Measurements from ENCODE around the gene DOK3. TPM values are rescaled to one million over a fixed set of nuclear protein-coding genes. Genes with fewer than 3 reads are reported as not detected.

DOK3 gene
- polyA plus RNA-seq, 4 donors = 3.9 to 7.1 (median 4.3) TPM

DNA sequence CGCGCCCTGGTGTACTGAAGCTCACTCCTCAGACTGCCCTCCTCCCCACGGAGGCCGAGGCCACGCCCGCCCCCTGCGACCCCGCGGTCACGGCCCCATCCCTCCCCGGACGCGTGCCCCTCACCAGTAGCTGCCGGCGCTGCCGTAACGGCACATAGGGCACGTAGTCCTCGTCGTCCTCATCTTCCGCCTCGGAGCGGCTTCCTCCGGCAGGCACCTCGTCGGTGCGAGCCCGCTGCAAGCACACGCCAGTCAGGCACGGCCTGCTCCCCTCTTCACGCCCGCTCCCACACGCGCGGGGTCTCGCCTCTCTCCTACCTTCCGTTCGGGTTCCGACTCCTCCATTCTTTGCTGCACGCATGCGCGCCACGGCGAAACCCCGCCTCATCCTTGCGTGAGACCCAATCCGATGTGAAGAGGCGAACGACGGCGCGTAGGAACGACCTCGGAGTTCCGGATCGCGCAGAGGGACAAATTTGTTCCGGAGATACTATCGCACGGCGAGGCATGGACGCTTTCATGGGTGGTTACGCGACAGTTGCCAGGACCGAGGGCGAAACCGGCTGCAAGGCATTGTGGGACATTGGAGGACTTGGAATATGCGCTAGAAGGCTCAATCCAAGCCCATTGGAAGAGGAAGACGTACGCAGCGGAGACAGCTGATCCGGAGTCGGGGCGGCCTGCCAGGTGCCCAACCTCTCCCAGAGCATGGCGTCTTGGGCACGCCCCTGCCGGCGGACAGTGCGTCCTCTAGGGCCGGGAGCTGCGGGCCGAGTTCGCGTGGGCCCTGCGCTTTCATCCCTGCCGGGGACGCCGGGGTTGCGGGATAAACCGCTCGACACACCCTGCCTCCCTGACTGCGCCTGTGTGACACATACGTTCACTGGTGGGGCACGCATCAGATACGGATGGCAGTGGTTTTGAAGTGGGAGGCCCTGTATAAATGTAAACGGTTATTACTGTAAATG is 7.3 kb upstream of the DOK3 start, which contains the start of gene DDX41:
Gene DDX41, minus strand, starts transcription at position 361 of the 968 bp plus-strand sequence. Its CDS starts 16 bp downstream, at position 345.
- DNase-seq (ENCODE audit: low read depth in 4 of 4, low spot score in 3 of 4) = peak; percentile 95 to 98 (median 97)

DNA sequence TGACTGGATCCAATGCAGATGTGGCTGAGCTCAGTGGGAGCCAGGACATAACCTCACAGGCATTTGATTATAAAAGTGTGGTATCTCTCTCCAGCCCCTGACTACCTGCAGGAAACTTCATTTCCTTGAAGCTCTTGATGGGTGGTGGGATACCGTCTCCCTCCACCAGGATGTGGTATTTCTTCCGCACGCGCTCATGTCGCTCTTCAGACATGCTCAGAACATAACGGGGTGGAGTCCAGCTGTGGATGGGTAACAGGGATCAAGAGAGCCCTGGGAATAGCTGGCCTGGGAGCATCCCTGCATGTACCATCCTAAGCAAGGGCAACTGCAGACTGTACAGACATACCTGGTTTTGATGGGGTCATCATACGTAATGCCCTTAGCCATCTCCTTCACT is 6.0 kb upstream of the DOK3 start:
- no peak for DNase-seq (ENCODE audit: low read depth in 4 of 4, low spot score in 3 of 4)

DNA sequence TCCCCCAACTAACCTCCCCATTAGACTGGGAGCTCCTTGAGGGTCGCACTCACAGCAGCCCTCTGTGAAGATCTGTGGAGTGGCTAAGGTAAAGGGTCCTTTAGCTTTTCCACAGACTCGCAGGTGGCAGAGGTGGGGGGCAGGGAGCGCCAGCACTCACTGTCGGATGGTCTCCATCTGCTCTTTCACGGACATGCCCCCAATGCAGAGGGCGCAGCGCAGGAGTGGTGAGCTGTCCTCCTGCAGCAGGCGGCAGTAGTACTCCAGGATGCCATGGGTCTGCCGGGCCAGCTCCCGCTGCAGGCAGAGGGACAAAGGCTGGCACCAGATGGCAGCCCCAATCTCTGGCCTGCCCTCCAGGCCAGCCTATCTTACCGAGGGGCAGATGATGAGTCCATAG is 4.9 kb upstream of the DOK3 start:
- no peak for DNase-seq (ENCODE audit: low read depth in 4 of 4, low spot score in 3 of 4)

DNA sequence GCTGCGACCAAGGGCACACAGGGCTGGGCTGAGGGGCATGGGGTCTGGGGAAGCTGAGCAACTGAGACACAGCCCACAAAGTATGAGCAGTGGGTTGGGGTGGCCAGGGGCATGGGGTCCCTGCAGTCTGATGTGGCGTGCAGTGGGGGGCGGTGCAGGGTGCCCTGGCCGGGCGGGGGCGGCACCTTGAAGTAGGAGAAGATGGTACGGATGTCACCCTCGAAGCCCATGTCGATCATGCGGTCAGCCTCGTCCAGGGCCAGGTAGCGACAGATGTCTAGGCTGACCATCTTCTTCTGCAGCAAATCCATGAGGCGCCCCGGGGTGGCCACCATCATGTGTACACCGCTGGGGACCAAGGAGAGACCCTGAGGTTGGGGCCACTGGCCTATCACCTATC is 3.9 kb upstream of the DOK3 start:
- no peak for DNase-seq (ENCODE audit: low read depth in 4 of 4, low spot score in 3 of 4)

DNA sequence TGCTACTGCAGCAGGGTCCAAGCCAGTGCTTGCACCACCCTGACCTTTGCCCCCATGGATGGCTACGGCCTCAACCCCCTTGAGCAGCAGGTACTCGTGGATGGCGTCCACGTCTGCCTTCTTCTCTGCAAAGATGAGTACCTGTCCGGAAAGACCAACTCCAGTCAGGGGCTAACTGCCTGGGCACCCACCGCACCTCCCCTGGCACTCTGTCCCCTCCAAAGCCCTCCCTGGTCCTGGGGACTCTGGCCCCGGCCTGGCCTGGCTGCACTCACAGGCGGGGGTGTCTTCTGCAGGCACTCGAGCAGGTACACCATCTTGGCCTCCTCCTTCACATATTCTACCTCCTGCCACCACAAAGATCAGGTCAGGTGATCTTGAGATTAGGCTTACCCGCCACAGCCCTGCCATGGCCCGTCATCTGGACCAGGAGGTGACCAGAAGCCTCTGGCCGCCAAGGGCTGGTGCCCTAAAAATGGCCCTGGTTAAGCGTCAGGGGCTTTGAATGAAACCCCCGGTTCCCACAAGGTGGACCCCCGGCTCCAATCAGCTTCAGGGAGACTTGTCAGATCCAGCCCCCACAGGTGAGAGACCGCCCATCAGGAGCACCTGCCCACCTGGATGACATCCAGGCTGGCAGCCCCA is 3.2 kb upstream of the DOK3 start:
- no peak for DNase-seq (ENCODE audit: low read depth in 4 of 4, low spot score in 3 of 4)

DNA sequence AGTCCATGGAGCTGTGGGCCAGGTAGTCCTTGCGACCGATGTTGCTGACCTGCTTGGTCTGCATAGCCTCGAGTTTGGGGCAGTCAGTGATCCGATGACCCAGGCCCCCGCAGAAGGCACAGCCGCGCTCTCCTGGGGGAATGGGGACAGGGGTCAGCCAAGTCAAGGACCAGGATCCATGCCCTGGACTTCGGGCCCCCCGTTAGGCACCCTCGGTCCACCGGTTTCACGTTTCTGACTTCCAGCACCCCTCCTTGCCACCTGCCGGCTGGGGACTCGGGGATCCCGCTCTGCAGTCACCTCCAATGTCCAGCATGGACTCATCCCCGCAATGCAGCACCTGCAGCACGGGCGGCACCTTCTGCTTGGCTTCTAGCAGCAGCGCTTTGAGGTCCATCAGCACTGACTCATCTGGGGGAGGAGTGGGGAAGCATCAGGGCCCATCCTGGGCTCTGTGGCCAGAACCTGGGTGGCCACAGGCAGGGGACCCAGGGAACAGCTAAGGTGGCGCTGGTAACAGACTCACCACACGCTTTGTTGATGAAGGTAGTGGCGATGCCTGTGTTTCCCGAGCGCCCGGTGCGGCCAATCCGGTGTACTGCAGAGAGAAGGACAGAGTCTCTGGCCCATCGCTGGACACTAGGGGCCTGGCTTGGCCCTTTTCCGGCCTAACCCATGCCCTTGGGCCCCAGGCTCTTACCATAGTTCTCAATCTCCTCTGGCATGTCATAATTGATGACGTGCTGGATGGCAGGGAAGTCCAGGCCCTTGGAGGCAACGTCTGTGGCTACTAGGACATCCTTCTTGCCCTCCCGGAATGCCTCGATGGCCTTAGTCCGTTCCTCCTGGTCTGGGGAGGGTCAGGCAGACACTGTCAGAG is 2.4 kb upstream of the DOK3 start:
- no peak for DNase-seq (ENCODE audit: low read depth in 4 of 4, low spot score in 3 of 4)

DNA sequence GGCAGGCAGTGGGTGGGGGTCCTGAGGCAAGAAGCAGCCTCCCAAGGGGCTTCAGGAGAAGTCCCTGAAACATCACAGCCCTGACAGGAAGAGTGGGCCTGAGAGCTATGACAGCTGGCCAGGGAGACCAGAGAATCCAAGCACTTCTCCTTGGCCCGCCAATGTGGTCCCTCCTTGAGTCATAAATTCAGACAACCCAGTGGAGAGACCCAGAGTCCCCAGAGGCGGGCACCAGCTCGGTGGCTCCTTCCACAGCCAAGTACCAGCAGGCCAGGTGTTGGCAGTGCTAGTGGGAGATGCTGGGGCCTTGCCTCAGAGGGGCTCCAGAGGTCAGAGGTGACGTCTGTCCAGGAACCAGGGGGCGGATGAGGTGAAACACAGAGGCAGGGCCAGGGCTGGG is 1.6 kb upstream of the DOK3 start:
- no peak for DNase-seq (ENCODE audit: low read depth in 4 of 4, low spot score in 3 of 4)

DNA sequence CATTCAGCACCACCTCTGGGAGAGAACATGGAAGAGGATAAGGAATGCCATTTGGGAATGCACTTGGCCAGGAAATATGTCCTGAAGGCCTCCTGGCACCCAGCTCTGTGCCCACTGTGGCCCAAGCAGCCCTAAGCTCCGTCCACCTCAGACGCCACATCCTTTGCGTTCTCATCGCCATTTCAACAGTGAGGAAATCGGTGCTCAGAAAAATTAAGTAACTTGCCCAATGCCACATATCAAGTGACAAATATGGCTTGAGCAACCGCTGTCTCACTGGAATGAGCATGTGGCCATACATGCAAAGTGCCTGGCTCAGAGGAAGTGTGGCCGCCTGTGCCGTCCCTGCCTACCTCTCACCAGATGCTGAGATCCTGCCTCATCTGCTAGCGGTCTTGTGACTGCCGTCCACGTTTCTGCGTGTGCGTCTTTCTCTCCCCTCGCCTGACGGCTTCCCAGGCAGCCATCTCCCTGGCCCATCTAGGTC is 984 bp upstream of the DOK3 start:
- no peak for DNase-seq (ENCODE audit: low read depth in 4 of 4, low spot score in 3 of 4)

DNA sequence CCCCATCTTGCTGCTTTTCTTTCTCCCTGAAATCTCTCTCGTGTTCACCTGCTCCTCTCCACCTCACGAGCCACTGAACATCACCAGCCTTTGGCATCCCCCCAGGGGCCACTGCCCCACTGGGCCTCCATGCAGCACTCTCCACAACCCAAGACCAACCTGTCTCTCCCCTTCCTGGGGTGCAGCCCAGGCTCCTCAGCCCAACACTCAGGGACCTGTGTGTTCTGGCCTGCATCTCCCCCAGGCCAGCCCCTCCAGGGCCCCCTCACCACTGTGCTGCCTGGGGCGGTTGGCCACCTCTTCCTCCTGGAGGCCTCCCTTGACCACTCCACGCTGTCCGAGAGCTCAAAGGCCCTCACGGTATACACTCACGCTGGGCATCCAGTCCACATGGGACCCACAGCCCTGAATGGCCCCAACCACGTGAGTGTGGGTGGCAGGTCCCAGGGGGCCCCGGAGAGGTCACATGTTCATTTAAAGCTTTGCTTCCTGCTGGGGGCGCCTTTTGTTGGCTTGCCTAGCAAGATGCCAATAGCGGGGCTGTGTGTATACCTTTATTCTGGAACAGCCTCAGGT is 453 bp upstream of the DOK3 start:
- no peak for DNase-seq (ENCODE audit: low read depth in 4 of 4, low spot score in 3 of 4)

DNA sequence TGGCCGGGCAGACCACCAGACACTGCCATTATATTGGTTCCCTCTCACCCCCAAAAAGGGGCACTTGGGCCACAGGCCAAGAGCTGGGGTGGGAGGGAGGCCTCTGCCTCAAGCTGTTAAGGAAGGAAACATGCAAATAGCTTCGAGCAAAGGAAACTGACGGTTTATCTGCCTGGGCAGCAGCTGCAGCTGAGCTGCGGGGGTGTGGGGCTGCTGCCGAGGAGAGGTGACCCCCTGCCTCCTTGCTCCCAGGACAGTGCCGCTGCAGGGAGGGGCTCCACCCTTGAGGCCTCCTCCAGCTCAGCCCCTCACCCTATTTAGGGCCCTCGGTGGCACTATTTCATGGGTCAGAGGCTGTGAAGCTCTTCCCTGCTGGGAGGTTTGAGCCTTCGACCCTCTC is 789 bp downstream of the DOK3 start:
- DNase-seq (ENCODE audit: low read depth in 4 of 4, low spot score in 3 of 4) = no peak

DNA sequence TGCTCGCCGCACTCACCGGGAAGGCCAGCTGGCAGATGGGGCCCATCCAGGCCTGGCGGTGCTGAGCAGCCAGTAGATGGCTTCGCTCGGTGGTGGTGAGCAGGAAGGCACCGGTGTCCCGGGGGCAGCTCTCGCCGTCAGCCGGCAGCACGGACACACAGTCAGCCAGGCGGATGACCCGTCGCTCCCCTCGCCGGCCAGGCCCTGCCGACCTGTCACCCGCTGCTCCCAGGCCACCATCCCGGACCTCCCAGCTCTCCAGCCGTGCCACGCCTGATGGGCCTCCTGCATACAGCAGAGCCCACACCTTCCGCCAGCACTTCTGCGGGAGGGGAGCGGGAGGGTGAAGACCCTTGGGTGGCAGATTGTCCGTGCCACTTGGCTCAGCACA is 1.4 kb downstream of the DOK3 start:
- no peak for DNase-seq (ENCODE audit: low read depth in 4 of 4, low spot score in 3 of 4)

DNA sequence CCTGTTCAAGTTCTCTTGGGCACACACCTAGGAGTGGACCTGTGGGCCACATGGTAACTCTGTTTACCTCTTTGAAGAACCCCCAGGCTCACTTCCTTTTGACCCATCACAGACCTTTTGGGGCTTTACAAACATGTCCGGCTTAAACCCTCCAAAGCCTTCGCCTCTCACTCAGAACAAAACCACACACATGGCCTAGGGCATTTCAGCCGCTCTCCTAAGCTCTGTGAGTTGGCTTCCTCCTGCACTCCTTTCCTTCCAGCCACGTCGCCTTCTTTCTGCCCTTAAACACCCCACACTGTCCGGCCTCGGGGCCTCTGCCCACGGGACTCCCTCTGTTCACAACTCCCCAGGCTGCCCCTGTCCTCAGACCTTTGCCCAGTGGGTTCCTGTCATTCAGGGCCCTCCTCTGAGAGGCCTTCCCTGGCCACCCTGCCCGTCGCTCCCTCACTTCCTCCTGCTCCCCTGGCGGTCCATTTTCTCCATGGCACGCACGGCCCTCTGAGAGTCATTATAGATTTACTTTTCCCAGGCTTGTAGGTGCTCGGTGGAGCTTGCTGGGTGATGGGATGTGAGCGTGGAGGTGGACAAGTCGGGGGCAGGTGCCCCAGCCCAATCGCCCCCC is 1.9 kb downstream of the DOK3 start:
- no peak for DNase-seq (ENCODE audit: low read depth in 4 of 4, low spot score in 3 of 4)

DNA sequence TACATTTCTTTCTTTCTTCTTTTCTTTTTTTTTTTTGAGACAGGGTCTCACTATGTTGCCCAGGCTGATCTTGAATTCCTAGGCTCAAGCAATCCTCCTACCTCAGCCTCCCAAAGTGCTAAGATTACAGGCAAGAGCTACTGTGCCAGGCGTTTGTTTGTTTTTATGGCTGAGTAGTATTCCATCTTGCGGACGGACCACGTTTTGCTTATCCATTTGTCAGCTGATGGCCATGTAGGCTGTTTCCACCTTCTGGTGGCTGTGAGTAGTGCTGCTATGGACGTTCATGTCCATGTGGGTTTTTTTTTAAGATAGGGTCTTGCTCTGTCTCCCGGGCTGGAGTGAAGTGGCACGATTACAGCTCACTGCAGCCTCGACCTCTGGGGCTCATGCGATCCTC is 2.5 kb downstream of the DOK3 start:
- DNase-seq (ENCODE audit: low read depth in 4 of 4, low spot score in 3 of 4) = no peak

DNA sequence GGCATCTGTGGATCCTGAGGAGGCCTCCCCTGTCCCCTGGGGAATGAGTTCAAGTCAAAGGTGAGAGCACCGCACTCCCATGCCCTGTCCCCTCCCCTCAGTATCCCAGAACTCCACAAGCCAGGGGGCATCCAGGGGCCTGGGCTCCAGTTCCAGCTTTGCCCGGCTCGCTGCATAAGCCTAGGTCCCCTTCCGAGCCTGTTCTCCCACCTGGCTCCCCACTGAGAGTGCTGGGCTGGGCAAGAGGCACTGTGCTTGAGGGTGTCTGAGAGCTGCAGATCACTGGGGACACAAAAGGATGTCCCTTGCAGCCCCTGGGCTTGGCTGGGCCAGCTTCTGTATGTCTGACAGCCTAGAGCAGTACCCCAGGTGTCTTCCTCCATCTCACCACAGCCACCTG is 4.6 kb downstream of the DOK3 start:
- DNase-seq (ENCODE audit: low read depth in 4 of 4, low spot score in 3 of 4) = no peak

DNA sequence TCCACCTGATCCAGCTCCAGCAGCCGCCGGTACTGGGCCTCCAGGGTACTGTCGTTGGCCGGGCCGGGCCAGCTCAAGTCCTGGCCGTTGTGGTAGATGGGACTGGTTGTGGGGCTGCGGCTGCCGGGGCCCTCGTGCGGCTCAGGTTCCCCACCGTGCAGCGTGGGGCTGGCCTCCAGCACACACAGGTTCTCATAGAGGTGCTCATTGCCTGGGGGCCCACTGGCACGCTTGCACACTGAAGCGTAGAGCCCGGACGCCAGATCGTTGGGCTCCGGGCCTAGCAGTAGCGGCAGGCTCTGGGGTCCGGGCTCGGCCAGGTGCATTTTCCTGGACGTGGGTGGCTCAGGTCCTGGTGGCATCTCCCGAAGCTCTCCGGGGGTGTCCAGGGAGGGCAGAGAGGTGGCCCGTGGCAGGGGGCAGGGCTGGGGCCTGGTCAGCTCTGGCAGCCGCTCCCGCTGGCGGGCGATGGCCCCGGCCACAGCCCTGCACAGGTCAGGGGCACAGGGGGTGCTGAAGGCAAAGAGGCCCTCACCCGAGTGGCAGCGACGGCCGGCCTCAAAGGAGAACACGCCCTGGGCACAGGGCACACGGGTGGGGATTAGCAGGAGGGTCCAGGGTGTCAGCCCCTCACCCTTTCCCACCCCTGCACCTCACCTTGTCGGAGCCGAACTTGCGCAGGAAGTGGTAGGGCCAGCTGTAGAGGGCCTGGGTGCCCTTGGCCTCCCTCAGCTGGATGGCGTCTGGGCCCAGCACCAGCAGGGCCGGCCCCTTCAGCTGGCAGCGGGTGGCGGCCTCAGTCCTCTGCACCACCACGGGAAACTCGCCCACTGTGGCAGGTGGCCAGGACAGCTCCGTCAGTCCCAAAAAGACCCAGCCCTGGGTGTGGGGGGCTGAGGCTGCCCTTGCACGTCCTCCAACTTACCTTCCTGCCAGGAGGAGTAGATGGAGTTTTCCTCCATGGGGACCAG is 5.3 kb downstream of the DOK3 start:
- DNase-seq (ENCODE audit: low read depth in 4 of 4, low spot score in 3 of 4) = no peak

DNA sequence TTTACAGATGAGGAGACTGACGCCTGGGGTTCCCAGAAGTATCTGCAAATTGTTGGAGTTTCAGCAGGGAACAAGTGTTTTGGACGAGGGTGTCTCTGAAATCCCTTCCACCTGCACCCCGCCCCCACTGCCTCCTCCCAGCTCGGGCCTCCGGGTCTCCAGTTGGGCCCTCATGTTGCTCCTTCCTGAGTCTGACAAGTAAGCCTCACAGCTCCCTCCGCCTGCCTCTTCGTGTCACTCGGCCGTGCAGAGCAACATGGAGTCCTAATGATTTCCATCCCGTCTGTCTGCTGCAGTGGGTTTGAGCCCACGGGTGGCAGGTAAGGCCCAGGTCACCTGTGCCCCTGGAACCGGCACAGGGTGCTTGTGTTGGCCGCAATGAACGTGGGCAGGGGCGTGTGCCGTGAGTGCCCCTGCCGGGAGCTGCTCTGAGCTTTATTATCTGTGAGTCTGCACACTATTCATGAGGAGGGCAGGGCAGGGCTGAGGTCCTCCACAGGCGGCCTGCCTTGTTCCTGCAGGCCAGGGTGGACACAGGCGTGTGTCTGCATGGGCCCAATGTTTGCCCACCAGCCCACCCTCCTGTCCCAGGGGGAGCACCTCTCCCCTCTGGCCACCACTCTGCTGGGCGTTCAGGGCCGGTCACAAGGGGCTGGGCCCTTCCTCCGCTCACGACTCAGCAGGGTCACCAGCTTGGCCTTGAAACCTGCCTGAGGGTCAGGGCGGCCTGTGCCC is 6.1 kb downstream of the DOK3 start:
- no peak for DNase-seq (ENCODE audit: low read depth in 4 of 4, low spot score in 3 of 4)

DNA sequence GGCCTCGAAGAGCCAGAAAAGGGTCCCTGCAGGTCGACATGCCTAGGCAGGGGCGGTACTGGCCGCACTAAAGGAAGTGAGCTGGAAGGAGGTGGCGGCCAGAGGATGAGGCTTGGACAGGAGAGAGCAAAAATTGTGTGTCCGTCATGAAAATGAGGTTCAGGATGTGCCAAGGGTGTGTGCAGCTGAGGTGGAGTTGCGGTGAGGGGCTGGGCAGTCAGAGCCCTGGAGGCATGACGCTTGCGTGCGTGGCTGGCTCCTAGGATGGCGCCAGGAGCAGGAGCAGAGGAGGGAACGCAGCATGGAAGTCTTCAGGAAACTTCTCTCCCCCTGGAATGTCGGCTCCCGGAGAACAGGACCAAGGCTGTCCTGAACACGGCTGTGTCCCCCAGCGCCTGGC is 6.7 kb downstream of the DOK3 start:
- no peak for DNase-seq (ENCODE audit: low read depth in 4 of 4, low spot score in 3 of 4)

Measured in left renal pelvis (tissue), 4 donors.